GM21528 (cell line): Measurements from ENCODE around the gene HSD17B2.

ENCODE experiments used
- ATAC-seq: cut with Tn5 transposase; IDR thresholded peaks from one replicate; pipeline ENCODE4 v1.9.1; 2021; ENCODE audit warnings: mild to moderate bottlenecking, moderate library complexity; ENCODE audit not compliant: unreplicated experiment, low FRiP score

The HSD17B2 gene

DNA sequence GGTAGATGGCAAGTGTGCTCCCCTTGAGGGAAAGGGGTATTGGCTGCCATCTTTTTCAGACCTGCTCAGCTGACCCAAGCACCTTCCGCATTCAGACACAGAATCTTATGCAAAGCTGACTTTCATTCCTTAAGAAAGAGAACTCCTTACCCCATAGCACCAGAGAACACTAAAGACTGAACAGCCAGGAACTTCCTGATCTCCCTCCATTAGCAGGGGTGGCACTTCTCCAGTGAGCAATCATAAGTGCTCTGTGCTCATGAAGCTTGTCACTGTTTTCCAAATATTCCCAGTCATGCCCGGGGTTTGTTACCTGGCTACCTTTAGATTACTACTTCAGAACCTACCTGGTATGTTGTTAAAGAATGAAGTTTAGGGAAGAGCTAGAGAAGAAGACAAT lies 11.9 kb downstream of the HSD17B2 start:
- ATAC-seq: no peak

DNA sequence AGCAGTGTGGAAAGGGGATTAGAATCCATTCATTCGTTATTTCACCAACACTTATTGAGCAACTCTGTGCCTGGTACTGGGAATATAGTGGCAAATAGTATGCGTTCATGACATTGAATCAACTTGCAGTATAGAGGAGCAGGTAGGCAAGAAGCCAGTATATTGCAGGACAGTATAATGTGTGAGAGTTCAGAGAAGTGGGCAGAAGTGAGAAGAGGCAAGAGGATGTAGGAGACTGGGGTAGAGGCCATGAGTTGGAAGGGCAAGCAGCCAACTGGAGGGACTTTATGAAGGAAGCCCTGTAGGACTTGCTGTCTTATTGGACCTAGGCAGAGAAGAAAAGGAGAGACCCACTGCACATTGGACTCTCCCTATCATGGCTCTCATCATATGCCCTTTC lies 12.3 kb downstream of the HSD17B2 start:
- ATAC-seq: no peak

DNA sequence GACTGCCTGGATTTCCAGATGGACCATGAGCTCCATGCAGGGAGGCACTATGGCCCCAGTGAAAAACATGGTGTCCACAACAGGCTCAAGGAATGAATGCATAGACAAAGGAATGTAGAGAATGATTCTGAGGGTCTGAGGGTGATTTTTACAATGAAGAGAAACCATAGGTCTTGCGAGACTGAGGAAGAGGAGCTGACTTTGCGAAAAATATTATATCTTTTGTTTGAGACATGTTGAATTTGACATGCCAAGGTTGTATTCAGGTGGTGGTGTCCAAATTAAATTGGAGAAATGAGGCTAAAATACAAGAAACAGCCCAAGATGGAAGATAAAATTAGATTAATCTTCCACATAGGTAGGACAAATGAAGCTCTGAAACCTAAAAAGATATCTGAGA lies 12.7 kb downstream of the HSD17B2 start:
- no peak for ATAC-seq

DNA sequence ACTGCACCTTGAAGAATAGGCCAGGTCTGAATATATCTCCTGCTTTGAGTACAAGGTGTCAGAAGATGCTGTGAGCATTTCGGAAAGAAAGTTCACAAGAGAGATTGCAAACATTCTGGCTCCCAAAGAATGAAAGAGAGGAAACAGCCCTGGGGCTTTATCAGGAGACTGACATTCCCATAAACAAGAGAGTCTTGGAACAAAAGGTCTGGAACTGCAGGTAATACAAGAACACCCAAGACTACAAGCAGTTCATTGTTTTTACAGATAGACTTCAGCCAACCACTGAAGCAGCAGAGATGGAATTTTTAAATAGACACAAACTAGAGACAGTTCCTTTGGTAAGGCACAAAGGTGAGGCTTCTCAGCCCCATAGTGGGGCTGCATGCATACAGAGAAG lies 14.4 kb downstream of the HSD17B2 start:
- ATAC-seq: no peak

DNA sequence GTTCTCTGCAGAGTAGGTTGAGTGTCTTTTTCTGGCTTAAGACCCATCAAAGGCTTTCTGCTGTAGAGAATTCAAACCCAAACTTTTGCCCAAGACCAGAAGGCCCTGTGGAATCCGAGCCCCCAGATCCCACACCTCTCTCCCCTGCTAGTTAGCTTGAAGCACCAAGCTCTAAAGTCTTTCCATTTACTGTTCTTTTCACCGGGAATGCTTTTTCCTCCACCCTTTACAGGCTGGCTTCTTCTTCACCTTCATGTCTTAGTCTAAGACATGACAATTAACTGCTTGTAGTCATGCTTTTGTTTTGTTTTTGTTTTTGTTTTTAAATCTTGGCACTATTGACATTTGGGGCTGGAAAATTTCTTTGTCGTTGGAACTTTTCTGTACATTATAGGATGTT lies 15.5 kb downstream of the HSD17B2 start:
- ATAC-seq: no peak

DNA sequence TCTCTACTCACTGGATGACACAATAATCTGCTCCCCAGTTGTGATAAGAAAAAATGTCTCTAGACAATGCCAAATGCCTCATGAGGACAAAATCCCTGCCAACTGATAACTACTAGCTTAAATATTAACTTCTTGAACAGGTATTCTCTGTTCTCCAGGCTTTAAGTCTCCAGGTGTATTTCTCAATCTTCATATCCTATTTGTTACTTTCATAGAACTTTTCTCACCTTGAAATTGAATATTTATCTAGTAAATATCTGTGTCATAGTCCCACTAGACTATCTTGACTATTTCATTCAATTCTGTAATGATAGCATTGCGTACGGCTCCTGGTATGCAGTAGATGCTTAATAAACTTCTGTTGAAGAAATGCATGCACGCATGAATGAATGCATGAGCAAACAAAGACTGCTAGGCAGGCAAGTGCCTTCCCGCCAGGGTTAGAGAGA lies 15.9 kb downstream of the HSD17B2 start:
- ATAC-seq: no peak

DNA sequence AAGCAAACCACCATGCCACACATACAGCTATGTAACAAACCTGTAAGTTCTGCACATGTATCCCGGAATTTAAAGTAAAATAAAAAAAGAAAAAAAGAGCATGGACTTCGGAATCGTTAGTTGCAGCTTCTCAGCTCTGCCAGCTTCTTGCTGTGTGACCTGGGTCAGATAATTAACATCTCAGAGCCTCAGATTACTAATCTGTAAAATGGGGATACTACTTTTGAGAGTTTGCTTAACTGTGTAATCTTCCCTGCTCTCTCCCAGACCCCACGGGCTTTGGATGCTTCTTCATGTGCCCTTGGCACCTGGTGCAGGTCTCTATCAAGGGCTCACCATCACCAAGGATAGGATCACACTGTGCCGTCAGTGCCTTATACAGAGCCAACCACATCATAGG lies 16.6 kb downstream of the HSD17B2 start:
- ATAC-seq: no peak

DNA sequence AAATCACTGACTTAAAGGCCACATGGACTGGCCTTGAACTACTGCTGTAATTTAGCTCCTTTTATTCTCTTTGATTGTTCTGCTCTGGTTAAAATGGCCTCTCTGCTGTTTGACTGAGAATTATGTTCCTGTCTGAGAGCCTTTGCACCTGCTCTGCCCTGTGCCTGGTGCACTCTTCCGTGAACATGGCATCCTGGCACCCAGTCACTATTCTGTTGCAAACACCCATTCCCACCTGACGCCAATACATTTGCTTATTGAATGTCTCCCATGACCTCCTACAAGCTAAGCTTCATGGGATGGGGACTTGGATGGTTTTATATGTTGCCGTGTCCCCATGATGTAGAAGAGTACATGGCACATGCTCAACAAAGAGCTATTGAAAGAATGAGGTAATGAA lies 20.1 kb downstream of the HSD17B2 start:
- no peak for ATAC-seq

DNA sequence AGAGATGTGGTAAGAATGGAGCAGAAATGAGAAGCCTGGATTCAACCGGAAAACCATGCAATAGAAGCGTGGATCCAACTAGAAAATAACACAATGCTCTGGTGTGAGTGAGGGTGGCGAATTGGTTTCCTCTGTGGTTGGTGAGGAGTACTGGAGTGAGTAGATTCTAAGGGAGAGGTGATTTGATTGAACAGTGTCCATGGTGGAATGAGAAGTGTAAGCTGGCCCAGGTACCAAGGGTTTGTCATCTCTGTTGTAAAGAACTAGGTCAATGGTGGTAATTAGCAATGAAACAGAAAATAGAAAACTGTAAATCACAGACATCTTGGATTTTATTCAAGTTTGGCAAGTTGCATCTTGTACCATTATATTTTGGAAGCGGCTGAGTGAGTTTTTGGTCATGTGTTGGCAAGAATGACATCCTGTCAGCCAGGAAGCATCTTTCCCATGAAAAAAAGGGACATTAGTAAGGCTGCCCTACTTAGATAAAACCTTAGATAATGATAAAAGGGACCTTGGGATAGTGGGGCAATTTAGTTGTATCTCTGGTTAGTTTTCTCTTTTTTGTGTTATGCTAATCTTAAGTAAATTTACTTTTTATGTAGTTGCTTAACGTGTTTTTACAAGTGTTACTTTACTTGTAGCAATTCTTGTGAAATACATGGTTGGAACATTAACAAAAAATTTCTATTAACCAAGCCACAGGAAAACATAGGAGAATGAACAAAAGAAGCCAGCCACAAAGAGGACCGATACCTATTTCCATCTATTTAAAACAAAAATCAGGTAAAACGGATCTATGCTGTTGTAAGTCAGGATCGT lies 20.9 kb downstream of the HSD17B2 start:
- ATAC-seq: no peak

DNA sequence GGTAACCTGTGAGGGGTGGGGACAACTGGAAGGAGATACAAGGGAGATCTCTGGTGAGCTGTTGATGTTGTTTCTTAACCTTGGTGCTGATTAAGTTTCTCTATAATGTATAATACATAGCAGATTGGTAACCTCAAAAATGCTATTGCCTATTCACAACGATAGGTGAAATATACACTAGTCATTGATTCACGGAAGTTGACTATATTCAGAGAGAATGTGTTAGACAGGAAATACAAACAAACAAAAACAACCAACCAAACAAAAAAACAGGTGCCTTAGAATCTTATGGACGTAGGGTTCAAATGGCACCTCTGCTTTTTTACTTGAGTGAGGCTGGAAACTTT lies 21.5 kb downstream of the HSD17B2 start:
- ATAC-seq: no peak

DNA sequence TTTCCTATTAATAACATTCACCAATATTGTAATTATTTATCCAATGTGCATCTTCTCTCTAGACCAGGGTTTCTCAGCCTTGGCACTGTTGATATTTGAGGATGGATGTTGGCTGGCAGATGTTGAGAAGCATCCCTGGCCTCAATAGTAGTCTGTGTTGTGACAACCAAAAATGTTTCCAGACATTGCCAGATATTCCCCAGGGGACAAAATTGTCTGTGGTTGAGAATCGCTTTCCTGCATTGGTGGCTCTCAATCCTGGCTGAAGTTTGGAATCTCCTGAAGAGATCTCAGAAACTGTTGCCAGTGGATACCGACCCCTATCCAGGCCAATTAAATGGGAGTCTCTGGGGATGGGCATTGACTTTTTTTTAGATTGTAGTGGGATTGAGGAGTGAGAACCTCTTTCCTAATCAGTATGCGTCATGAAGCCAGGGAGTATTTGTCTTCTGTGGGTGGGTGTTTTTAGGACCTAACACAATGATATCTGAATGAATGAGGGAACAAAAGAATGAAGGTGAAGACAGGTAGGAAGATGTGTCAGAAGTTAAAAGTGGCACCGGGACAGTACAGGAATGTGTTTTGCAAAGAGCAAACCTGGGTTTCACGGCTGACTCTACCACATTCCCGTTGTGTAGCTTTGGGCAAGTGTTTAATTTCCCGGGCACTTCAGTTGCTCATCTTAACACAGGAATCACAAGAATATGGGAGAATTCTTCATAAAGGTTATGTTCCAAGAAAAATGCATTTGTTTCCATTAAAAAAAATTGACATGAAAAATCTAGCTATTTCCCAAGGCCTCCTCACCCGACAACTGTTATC lies 24.3 kb downstream of the HSD17B2 start:
- no peak for ATAC-seq

DNA sequence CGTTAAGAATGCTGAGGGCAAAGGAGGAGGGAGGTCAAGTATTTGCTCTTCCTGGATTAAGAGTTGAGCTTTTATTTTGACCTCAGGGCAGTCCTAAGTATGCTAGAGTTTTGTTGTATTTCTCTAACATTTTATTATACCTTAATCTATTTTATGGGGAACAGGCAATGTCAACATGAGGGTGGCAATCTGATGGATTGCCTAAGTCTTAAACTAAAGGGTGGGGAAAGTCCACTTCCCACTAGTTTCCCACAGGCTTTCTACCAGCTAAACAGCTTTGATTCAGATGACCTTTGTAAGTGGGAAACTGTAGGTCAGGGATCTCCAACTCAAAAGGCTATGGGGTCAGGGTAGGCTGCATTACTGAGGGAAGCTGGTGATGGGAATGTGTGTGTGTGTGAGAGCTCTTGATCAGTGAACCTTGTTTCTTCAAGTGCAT lies 24.9 kb downstream of the HSD17B2 start:
- ATAC-seq: no peak

DNA sequence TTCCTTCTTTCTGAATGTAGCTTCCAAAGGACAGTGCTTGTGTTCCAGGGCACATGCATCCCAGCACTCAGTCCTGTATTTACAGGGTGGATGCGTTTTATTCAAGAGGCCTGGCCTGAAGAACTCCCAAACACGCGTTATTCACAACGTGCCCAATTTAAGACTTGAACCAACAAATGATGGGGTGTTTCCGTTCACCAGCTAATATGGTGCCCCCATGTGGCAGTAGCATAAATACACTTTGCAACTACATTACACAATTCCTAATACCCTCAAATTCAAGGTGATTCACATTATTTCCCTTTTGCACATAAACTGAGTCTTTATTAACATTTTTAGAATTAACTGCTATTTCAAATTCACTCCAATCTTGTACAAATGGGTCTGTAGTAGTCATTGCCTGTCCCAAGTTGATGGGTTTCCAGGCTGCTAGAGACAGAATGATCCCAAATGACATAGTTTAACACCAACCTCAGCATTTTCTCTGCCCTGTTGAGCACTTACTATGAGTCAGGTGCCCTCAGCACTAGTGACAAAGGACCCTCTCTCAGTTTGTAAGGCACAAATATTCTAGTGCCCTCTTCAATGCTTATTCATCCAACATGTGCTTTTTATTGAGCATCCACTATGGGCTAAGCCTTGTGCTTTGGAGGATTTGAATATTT lies 26.9 kb downstream of the HSD17B2 start:
- no peak for ATAC-seq

DNA sequence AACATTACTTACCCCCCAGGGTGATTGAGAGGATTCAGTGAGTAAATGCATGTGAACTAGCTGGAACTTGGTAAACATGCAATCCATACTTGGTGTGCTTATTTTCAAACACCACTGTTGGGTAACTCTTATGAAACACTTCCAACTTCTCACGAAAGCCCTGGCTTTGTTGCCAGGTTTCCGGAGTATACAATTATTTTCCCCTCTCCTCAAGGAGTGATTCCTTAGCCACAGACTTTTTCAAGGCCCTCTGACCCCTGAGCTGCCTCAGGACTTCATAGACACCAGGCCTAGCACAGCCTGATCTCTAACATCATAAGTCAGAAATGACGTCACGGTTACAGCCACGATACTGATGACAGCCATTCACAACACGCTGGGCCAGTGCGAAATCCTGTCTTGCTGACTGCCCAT lies 27.6 kb downstream of the HSD17B2 start:
- no peak for ATAC-seq

DNA sequence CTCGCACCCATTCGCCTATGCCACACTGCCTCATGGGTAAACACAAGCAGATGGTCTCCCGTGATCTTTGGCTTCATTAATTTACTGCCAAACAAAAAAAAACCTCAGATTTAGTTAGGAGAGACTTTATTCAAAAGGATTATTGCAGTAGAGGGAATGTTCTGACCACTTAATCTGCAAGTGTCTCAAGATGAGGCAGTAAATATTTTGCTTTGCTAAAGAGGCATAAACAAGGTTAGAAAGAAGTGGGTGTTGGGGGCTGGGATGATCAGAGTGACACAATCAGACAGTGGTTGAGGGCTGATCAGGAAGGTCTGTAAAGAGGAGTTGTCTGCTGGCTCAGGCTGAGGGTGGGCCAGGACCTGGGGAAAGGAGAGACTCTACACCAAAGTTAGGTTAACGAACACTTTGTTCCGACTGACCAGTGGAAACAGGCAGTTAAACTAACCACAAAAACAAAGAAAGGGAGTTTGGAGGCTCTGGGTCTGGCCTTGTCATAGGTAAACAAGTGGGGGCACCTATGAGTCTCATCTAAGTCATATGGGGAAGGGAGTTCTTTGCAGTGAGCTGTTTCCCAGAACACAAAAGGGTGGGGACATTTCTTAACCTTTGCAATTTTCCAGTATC lies 28.5 kb downstream of the HSD17B2 start:
- no peak for ATAC-seq

DNA sequence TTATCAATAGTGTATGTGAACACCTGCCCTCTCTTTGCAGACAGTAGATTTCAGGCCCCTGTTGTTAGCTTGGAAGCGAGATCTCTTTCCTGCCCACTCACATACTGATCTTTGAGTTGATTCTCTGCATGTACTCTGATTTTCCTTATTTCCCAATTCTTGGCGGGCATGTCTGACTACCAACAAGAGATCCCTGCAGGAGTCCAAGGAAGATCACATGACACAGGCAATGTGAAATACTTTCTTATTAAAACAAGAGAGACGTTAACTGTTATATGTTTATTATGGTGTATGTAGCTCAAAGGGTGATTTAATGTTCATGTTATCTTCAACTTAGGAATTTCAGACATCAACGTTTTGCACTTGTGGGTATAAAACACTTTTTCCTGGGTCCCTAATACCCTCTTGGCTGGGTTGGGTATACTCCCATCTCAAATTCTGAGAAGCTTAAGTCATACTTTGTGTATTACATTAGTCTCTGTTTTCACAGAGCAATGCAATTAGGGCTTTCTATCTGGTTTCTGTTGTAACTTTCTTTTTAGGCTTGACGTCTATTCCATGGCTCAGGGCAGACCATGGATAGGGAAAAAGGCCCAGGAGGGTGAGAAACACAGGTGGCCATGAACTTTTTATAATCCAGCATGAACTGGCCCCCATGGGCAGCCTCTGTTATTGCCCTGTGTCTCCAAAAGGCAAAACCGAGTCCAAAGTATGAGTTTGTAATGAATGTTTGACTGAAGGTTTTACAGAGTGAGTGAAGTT lies 32.2 kb downstream of the HSD17B2 start:
- ATAC-seq: no peak

DNA sequence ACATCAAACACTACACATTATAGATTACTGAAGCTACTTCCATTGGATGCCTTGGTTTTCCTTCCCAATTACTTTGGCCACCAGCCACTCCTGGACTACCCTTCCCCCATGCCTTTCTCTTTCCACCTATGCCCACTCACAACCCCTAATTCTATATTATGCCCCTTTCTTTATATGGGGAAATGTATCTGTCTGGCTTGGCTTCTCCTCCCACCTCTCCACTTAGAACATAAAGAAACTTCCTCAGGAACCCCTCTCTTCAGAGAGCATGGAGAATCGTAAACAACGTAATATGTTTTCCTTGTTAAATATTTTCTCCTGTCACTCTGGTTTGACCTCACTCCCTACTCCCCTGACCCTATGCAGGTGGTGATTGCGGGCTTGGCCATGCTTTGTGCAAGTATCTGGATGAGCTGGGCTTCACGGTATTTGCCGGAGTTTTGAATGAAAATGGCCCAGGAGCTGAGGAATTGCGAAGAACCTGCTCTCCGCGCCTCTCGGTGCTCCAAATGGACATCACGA lies 32.8 kb downstream of the HSD17B2 start:
- no peak for ATAC-seq

DNA sequence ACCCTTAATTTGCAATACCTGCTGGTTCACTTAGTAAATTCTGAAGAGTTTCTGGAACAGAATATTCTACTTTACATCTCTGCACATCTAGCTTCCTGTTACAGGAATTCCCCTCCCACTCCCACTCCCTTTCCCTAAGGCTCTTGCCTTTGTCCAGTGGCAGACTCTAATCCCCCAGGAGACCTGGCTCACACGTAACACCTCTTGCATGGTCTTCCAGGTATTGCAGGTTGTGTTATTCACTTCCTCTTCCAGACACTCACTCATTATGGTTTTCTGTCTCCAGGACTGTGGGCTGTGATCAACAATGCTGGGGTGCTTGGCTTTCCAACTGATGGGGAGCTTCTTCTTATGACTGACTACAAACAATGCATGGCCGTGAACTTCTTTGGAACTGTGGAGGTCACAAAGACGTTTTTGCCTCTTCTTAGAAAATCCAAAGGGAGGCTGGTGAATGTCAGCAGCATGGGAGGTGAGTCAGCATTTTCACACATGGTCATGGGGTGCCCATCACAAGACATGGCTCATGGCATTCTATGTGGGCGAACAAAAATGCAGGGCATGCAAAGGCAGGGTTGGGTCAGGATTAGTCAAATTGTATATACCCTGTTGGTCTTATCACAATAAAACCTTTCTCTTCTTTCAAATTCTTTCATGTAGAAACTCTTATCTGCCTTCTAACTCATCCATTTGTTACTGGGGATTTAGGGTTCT lies 35.8 kb downstream of the HSD17B2 start:
- ATAC-seq: no peak

DNA sequence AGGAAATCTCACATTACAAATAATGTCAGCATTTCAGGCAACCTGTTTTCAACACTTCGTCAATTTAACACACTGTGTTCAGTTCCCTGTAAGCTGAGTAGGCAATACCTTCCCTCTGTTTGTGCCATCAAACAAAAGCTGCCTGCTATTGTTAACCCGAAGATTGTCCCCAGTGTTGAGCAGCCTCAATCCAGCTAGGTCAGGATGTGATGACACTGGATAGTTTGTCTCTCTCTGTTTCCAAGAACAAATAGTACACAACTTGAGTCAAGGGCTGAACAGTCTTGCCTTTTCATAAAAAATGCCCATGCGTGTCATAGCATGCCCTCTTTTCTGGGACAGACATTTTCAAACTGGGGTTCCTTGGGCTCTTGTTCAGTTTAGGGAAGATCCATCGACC lies 36.4 kb downstream of the HSD17B2 start:
- ATAC-seq: no peak
